PC-3 (cell line): ENCODE results near the gene EIF4E2.

Experiments
- CTCF ChIP-seq: fragments of 300-600 bp; sonication (generic); conservative IDR thresholded peaks from 2 replicates; pipeline ENCODE4 v1.5.1; 2017; ENCODE audit warnings: antibody characterized with exemption, low read depth, mild to moderate bottlenecking, low read length
- EZH2phosphoT487 ChIP-seq: fragments of 300-600 bp; sonication (generic); IDR thresholded peaks from 2 replicates; pipeline ENCODE4 v1.6.1; 2018; ENCODE audit warnings: mild to moderate bottlenecking, antibody characterized with exemption, low read length, borderline replicate concordance

DNA sequence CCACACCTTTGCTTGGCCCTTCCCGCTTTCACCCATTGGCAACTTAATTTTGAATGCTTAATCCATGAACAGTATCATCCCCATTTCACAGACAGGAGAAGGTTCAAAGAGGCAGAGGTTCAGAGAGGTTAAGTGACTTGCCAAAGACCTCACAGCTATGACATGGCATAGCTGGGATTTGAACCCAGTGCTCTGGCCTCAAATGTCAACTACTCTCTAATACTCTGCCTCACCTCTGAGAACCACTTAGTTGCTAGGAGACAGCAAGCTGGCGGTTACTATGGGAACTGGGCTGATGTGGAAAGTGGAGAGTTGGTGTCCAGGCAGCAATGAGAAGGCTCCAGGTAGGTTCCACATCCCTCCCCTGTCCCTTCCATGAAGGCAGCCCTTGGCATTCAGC lies 46.1 kb upstream of the EIF4E2 start:
- TF ChIP-seq CTCF: no peak
- TF ChIP-seq EZH2phosphoT487: no peak
